Aortic smooth muscle cell (primary cell): ENCODE results near the gene PCDHAC1. TPM values are rescaled to one million over a fixed set of nuclear protein-coding genes. Genes with fewer than 3 reads are reported as not detected.

Experiments used
- total RNA-seq: library from RNA; depleted of rRNA; stranded (reverse); fragments of >200 nt; gene quantifications from 2 replicates; pipeline ENCODE4 v1.2.3, GENCODE V29; 2014

The PCDHAC1 gene, protein sequence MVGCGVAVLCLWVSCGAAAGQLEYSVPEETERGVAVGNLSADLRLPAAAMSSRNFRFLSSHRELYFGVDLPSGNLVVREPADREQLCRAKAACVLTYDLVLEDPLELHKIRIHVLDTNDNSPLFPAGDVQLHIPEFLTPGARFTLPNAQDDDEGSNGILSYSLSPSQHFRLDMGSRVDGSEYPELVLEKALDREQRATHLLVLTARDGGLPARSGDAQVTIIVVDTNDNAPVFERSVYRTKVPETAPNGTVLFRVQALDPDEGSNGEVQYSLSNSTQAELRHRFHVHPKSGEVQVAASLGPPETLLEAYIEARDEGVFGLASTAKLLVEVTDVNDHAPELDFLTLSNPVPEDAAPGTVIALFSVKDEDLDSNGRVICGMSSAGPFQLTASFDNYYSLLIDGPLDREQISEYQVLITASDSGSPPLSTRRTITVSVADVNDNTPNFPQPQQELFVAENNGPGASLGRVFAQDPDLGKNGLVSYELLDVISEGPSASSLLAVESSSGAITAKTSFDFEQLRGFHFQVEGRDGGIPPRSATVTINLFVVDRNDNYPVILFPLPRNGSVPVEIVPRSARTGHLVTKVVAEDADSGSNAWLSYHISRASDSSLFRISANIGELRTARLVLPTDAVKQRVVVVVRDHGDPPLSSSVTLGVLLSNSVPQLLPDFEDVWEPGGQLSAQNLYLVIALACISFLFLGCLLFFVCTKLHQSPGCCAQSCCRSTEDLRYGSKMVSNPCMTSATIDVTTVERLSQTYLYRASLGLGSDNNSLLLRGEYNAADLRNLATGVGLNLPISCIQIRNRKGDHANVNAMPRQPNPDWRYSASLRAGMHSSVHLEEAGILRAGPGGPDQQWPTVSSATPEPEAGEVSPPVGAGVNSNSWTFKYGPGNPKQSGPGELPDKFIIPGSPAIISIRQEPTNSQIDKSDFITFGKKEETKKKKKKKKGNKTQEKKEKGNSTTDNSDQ
- total RNA-seq = 0.06 and 0.13 TPM in 2 replicates

DNA sequence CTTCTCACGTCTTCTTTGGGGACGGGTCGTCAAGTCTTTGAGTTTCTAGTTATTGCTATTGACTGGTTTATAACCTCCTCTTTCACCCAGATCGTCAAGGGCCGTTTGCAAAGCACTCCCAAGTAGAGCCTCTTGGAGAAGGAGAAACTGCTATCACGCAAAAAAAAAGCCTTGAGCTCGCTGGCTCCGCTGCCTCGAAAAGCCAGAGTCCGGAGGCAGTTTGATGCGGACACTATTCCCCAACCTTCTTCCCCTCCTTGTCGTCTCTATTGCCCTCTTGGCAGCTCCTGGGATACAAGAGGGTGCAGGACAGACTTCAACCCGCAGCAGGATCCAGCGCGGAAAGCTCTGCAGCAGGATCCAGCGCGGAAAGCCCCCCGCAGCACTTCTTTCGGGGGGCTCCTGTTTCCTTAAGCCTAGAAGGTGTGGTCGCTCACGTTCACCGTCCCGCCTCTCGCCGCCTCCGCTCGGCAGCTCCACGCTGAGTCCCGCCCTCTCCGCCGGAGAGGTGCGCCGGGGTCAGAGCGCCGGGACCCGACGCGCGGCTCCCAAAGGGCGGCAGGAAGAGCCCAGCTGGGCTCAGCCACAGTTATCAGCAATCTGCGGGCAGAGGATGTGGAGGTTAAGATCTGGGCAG, at the start of gene PCDHAC1:
TSS of gene PCDHAC1 (plus strand) at position 494 of the 637 bp plus-strand sequence. CDS start 594 bp downstream, outside the sequence.

DNA sequence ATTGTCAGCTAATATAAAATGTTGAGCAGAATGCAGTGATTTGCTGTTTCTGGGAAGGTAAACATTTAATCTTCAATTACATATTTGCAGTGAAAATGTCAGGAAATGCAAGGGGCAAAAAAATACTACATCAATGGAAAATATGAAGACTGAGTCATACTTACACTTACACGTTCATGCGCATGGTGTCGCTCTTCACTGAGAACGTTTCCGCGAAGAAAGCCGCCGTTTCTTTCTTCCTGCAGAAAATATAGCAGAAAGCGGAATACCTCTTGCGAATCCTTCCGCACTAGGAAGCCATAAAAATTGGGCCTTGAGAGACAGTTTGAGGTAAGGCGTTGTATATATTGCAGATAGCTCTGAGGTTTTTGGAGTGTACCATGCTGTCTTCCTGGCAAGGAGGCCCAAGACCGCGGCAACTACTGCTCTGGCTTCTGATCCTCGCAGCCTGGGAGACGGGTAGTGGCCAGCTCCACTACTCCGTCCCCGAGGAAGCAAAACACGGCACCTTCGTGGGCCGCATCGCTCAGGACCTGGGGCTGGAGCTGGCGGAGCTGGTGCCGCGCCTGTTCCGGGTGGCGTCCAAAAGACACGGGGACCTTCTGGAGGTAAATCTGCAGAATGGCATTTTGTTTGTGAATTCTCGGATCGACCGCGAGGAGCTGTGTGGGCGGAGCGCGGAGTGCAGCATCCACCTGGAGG, 44.1 kb upstream of the PCDHAC1 start, which contains the start of gene PCDHA13:
TSS of gene PCDHA13 (plus strand) at position 236 of the 702 bp plus-strand sequence. CDS start at position 381, 145 bp downstream.

DNA sequence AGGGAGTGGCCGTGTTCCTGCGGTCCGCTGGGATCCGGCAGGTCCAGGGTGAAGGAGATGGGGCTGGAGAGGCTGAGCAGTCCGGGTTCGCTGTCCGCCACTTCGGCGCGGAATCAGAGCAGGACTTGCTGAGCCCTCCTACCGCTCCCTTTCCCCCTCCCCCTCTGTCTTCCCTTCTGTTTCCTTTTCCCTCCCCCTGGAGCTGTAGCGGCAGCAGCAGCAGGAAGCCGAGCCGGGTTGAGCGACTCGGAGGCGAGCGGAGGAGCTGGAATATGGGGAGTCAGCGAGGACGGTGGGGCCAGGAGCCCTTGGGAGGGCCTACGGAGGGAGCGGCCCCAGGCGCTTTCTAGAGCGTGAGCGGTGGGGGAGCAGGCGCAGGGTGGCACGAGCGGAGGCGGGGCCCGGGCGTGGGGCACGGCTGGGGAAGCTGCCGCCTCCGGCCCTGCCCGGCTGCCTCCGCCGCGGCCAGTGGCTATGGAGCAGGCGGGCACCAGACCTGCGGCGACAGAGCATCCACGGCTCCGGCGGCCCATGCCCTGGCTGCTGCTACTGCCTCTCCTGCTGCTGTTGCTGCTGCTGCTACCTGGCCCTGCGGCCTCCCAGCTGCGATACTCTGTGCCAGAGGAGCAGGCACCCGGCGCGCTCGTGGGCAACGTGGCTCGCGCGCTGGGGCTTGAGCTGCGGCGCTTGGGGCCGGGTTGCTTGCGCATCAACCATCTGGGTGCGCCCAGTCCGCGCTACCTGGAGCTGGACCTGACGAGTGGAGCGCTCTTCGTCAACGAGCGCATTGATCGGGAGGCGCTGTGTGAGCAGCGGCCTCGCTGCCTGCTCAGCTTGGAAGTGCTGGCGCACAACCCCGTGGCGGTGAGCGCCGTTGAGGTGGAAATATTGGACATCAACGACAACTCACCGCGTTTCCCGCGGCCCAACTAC, 40.5 kb downstream of the PCDHAC1 start, which contains the start of gene PCDHAC2:
TSS of gene PCDHAC2 (plus strand) at position 184 of the 933 bp plus-strand sequence. CDS start at position 475, 291 bp downstream.

Other genes with a start within 250 kb of the PCDHAC1 start
- 74.6 and 92.6 TPM in 2 replicates for gene HARS1, start 234.9 kb upstream of the PCDHAC1 start, total RNA-seq
- 24.6 and 29.1 TPM in 2 replicates for gene HARS2, start 234.8 kb upstream of the PCDHAC1 start, total RNA-seq
- 67.6 and 72.0 TPM in 2 replicates for gene ZMAT2, start 225.9 kb upstream of the PCDHAC1 start, total RNA-seq
- gene PCDHA1, start 140.2 kb upstream of the PCDHAC1 start, total RNA-seq = under 0.01 and 0.06 TPM in 2 replicates
- 0.06 TPM in 1 of 2 replicates, not detected in the other for gene PCDHA2, start 131.4 kb upstream of the PCDHAC1 start, total RNA-seq
- 0.13 and 0.37 TPM in 2 replicates for gene PCDHA3, start 125.2 kb upstream of the PCDHAC1 start, total RNA-seq
- 0.26 and 0.37 TPM in 2 replicates for gene PCDHA4, start 119.2 kb upstream of the PCDHAC1 start, total RNA-seq
- gene PCDHA5, start 104.7 kb upstream of the PCDHAC1 start, total RNA-seq = 0.06 TPM in 1 of 2 replicates, not detected in the other
- gene PCDHA6, start 98.3 kb upstream of the PCDHAC1 start, total RNA-seq = 0.26 and 0.44 TPM in 2 replicates
- 0.13 and 0.37 TPM in 2 replicates for gene PCDHA7, start 92.0 kb upstream of the PCDHAC1 start, total RNA-seq
- gene PCDHA8, start 85.1 kb upstream of the PCDHAC1 start, total RNA-seq = 0.06 TPM in 1 of 2 replicates, not detected in the other
- gene PCDHA9, start 77.9 kb upstream of the PCDHAC1 start, total RNA-seq = under 0.01 and 0.06 TPM in 2 replicates
- under 0.01 and 0.06 TPM in 2 replicates for gene PCDHA10, start 70.4 kb upstream of the PCDHAC1 start, total RNA-seq
- gene PCDHA11, start 57.3 kb upstream of the PCDHAC1 start, total RNA-seq = 0.06 and 0.13 TPM in 2 replicates
- gene PCDHA12, start 51.0 kb upstream of the PCDHAC1 start, total RNA-seq = under 0.01 and 0.06 TPM in 2 replicates
- gene PCDHA13, start 44.2 kb upstream of the PCDHAC1 start, total RNA-seq = under 0.01 and 0.19 TPM in 2 replicates
- gene PCDHAC2, start 40.2 kb downstream of the PCDHAC1 start, total RNA-seq = 0.31 and 0.53 TPM in 2 replicates
- not detected in 2 replicates for gene PCDHB1, start 125.1 kb downstream of the PCDHAC1 start, total RNA-seq
- 1.7 and 3.8 TPM in 2 replicates for gene PCDHB2, start 168.3 kb downstream of the PCDHAC1 start, total RNA-seq
- gene PCDHB3, start 174.2 kb downstream of the PCDHAC1 start, total RNA-seq = 0.81 and 1.3 TPM in 2 replicates
- 0.68 and 0.79 TPM in 2 replicates for gene PCDHB4, start 195.5 kb downstream of the PCDHAC1 start, total RNA-seq
- gene PCDHB5, start 208.9 kb downstream of the PCDHAC1 start, total RNA-seq = 1.4 and 1.8 TPM in 2 replicates
- 0.13 and 0.37 TPM in 2 replicates for gene PCDHB6, start 223.8 kb downstream of the PCDHAC1 start, total RNA-seq
- gene PCDHB7, start 246.3 kb downstream of the PCDHAC1 start, total RNA-seq = 0.79 and 1.1 TPM in 2 replicates